Tibial nerve (tissue), 3 donors: Measurements from ENCODE around the gene STAM2.

Source experiments
- EP300 ChIP-seq, 2 donors: sonication (generic); formaldehyde crosslinking; IDR thresholded peaks; one replicate each; pipeline ENCODE4 v1.6.1; 2017; ENCODE audit warnings: antibody characterized with exemption in 2 of 2, mild to moderate bottlenecking in 1 of 2
- POLR2A ChIP-seq, 2 donors: fragments of 450-650 bp; IDR thresholded peaks; one replicate each; pipeline ENCODE4 v1.6.1; 2017; ENCODE audit warnings: antibody characterized with exemption in 2 of 2, mild to moderate bottlenecking in 2 of 2, moderate library complexity in 2 of 2

- TF ChIP-seq POLR2A (IDR thresholded peaks at IDR 0.05) = no peak
- TF ChIP-seq EP300 (IDR thresholded peaks at IDR 0.05) = no peak
Observed at GRCh38 chr2:152198499-152198898, 22.9 kb upstream of the STAM2 start.
